ENCODE measurements around the gene DNAH6.

DNAH6 gene

GRCh38 chr2:84833481-84834150, 317.3 kb downstream of the DNAH6 start:
- no peak overlapping the region for H3K4me3 ChIP-seq (ENCODE audit: low read depth, low read length)
- no peak for DNase-seq (ENCODE audit: low read depth)
- TF ChIP-seq CTCF (conservative IDR thresholded peaks at IDR 0.05; ENCODE audit: low read depth, low read length), result no peak

- no peak for TF ChIP-seq CTCF (conservative IDR thresholded peaks at IDR 0.05; ENCODE audit: low read depth, low read length)
- no peak for DNase-seq (ENCODE audit: low read depth)
- H3K4me3 ChIP-seq (ENCODE audit: low read depth, low read length), result no peak overlapping the region
Observed at GRCh38 chr2:84836215-84836614, 319.9 kb downstream of the DNAH6 start.

- peak; percentile 24 for DNase-seq (ENCODE audit: low read depth)
- TF ChIP-seq CTCF (conservative IDR thresholded peaks at IDR 0.05; ENCODE audit: low read depth, low read length), result no peak
- H3K4me3 ChIP-seq (ENCODE audit: low read depth, low read length), result no peak overlapping the region
Observed at GRCh38 chr2:84838434-84839145, 322.3 kb downstream of the DNAH6 start.

- no peak for DNase-seq (ENCODE audit: low read depth)
Observed at GRCh38 chr2:84839851-84840250, 323.6 kb downstream of the DNAH6 start.

GRCh38 chr2:84840306-84840705, 324.0 kb downstream of the DNAH6 start:
- H3K4me3 ChIP-seq (ENCODE audit: low read depth, low read length), result no peak overlapping the region
- no peak for DNase-seq (ENCODE audit: low read depth)

More at GRCh38 chr2:84839851-84840250, 323.6 kb downstream of the DNAH6 start:
- H3K4me3 ChIP-seq (ENCODE audit: low read depth, low read length), result no peak overlapping the region
- TF ChIP-seq CTCF (conservative IDR thresholded peaks at IDR 0.05; ENCODE audit: low read depth, low read length), result no peak

GRCh38 chr2:84841577-84841976, 325.3 kb downstream of the DNAH6 start:
- no peak for TF ChIP-seq CTCF (conservative IDR thresholded peaks at IDR 0.05; ENCODE audit: low read depth, low read length)
- DNase-seq (ENCODE audit: low read depth), result no peak
- no peak overlapping the region for H3K4me3 ChIP-seq (ENCODE audit: low read depth, low read length)

More at GRCh38 chr2:84840306-84840705, 324.0 kb downstream of the DNAH6 start:
- TF ChIP-seq CTCF (conservative IDR thresholded peaks at IDR 0.05; ENCODE audit: low read depth, low read length), result no peak
